ENCODE measurements around the gene TMEM185B.
"Not testable (repeated sequence)": the region's sequence is repeated elsewhere in the genome, so short reads cannot be mapped to it uniquely, and the experiment has no call there.

TMEM185B gene
- total RNA-seq = 30.4 to 66.2 reads per million in 2 donors

- DNase-seq = peak; percentile 89
These were observed at the start of gene TMEM185B for GRCh38 chr2:120223034-120223912. Gene TMEM185B, minus strand, starts transcription at chr2:120223400. Its CDS starts 424 bp downstream, at chr2:120222976.

DNA sequence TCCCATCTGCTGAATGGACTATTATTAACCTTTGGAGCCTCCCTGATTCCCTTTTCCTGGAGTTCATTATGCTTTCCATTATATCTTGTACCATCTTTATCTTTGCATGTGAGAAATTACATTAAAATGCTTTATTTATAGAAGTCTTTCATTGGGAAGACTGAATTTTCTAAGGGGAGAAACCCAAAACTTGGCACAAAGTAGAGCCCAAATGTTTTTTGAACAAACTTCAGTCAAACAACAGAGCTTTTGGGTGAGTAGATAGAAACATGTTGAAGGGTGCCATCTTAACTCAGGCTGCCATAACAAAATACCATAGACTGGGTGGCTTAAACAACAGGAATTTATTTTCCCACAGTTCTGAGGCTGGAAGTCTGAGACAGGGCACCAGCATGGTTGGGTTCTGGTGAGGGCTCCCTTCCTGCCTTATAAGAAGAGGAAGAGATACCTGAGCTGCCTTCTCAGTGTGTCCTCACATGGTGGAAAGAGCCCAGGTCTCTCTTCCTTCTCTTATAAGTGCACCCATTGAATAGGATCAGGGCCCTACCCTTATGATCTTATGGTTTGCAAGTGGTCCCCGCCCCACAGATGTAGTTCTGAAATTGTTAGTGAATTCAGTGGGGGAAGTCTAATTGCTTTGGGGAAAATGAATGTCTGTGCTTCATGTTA is 48.6 kb upstream of the TMEM185B start:
- no peak for DNase-seq

GRCh38 chr2:120269816-120270215 is 46.6 kb upstream of the TMEM185B start:
- no peak for DNase-seq

GRCh38 chr2:120269076-120269744 is 46.0 kb upstream of the TMEM185B start:
- no peak for DNase-seq

GRCh38 chr2:120267348-120267747 is 44.1 kb upstream of the TMEM185B start:
- DNase-seq = no peak

GRCh38 chr2:120265006-120265405 is 41.8 kb upstream of the TMEM185B start:
- DNase-seq = no peak

- no peak for DNase-seq
These were observed 39.7 kb upstream of the TMEM185B start for GRCh38 chr2:120262761-120263428.

DNA sequence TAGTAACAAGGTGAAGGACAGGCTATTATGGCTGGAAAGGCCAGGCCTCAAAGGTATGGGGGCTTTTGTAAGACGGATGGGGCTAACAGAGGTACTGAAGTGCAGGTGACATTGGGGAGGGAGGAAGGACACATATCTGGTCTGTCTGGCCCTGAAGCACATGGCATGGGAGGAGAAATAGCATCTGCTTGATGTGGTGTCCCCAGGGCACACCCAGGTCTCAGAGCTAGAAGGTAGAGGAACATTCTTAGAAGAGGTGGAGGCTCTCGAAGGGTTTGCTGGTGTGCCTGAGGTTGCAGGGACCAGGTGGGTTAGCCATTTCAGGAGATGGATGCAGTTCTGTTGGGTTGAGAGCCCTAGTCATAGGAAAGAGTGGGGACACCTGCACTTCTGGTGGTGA is 39.0 kb upstream of the TMEM185B start:
- DNase-seq = no peak

DNA sequence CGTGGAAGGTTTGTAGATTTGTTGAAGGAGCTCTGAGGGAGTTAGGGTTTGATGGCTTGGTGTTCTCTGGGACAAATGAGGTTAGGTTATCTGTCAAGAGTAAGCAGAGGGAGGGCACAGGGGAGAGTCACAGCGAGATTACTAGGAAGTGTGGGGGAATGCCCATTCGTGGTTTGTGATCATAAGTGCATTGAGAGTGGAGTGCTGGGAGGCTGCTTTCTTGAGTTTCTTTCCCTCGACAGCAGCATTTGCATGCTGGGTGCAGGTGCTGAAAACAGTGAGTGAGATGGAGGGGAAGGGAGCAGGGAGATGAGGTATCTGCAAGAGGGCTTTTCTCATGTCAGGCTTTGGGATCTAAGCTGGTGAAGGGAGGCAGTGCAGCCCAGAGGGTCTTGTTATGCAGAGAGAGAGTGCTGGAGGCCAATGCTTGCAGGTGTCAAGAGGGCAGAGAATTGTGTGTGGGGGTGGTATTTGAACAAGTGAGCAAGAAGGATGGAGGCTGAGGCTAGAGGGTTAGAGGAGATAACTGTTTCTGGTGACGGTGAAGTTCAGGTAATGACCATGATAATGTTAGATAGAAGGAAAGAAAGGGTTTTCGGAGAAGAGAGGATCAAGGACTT is 38.3 kb upstream of the TMEM185B start:
- no peak for DNase-seq

DNA sequence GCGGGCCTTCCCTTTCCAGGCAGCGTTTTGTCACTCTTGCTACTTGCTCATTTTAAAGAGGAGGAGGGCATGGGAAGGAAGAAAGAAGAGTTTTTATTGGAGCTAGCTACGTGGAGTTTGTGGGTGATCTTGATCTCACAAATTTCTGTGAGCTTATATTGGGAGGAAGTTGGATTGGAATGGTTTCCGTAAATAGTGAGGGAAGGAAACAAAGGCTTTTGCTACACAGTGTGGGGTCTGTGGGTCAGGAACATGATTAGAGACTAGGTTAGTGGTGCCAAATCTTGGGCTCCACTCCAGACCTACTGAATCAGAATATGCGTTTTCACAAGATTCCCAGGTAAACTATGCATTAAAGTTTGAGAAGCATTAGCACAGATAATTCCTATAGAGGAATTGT is 37.5 kb upstream of the TMEM185B start:
- DNase-seq = no peak

- DNase-seq = not testable (repeated sequence)
These were observed 36.7 kb upstream of the TMEM185B start for GRCh38 chr2:120259939-120260338.

DNA sequence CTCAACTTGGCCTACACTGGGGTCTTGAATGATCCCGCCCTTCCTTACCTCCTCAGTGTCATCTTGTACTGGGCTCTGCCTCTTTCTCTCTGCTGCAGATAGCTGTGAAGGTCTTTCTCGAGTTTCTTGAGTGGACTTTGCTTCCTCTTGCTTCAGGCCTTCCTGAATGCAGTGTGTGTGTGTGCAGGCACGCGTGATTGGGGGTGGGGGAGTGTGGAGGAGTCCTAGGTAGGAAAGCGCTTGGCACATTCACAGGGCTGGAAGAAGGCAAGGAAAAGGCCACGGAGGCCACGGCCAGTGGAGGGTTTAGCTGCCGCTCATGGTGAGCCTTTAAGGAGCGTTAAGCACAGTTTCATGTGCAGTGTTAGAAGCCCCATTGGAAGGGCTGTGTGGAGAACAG is 35.0 kb upstream of the TMEM185B start:
- DNase-seq = no peak

DNA sequence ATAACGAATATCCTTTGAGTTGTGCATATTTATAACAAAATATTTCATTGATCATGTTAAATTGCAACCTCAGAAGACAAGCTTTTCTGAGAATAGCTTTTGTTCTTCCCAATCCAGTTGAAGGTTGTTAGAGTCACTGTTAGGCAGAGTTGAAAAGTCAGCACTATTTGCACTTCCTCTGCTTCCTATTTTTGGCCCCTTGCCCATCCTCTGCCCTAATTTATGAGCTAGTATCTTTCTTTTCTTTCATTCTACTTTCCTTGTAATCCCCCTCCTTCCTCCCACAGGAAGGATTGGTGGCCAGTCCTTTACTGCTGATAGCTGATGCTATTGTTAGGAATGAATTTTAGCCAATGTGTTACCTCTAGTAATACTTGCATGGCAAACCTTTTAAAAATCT is 34.3 kb upstream of the TMEM185B start:
- DNase-seq = no peak

- no peak for DNase-seq
These were observed 33.4 kb upstream of the TMEM185B start for GRCh38 chr2:120256651-120257000.

- no peak for DNase-seq
These were observed 32.9 kb upstream of the TMEM185B start for GRCh38 chr2:120255986-120256650.

GRCh38 chr2:120255071-120255470 is 31.9 kb upstream of the TMEM185B start:
- DNase-seq = no peak

DNA sequence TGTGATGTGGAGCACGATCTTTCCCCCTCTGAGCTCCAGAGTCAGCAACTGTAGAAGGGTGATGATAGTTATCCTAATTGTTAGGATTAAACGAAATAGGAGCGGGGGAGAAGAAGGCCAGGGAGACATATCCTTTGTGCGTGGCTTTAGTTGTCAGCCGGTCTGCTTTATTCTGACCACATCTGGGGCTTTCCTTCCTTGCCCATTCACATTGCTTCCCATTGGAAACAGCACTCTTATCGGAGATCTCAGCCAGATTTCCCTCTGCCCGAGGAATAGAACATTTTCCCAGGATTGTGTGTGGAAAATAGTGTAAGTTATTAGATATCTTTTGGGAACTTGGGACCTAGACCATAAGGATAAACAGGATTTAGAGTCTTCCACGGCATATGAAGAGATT is 31.0 kb upstream of the TMEM185B start:
- no peak for DNase-seq

GRCh38 chr2:120253021-120253882 is 30.1 kb upstream of the TMEM185B start:
- DNase-seq = peak; percentile 5

DNA sequence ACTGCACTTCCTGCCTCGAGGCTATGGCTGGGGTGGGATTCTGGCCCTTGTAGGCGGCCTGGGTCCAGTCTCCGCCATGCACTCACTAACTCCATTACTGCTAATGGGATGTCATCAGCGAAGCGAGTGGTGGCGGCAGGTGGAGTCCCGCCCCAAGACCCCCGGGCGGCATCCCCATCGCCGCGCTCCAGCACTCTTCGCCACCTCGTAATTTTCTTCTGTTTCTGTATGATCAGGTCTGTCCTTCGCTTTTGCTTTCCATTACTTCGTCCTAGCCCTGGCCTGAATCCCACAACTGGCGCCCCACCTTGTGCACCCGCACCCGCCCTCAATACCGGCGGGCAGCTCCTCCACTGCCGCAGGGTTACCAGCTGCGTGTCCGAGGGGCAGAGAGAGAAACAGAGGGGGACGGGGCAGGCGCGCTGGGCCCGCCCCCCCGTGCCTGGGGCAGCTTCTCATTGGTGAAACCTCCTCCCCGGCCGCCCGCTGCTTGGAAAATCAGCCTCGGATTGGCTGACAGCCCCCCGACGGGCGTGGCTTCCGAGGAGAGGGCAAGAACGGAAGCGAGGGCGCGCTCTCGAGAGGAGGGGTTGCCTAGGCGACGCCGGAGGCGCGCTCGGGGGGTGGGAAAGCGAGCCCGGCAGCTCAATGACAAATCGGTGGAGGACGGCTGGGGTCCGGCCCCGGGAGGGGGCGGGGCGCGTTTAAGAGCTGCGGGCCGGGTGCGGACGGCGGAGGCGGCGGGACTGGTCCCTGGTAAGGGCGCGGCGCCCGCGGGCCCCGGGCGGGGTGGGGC is 29.2 kb upstream of the TMEM185B start, which contains the start of gene RALB:
Gene RALB (plus strand): TSS at position 628 of the 796 bp plus-strand sequence. CDS start 25,813 bp downstream, outside the sequence.
- DNase-seq = peak; percentile 98

DNA sequence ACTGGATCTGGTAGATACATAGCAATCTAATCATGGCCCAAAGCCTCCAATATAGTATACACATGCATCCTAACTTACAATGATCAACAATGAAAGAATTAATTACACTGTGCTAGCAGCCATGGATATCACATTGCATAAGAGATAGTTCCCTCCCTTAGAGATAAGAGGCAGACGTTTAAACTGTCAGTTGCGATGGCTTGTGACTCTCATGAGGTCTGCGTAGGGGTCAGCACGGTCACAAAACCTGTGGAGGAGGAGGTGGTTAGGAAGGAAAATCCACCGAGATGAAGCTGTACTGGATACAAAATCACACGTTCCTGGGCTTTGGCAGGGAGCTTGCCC is 28.7 kb upstream of the TMEM185B start:
- no peak for DNase-seq

Measured in T-helper 9 cell (primary cell).